Measurements from ENCODE around the gene ARFRP1.

Gene ARFRP1

DNA sequence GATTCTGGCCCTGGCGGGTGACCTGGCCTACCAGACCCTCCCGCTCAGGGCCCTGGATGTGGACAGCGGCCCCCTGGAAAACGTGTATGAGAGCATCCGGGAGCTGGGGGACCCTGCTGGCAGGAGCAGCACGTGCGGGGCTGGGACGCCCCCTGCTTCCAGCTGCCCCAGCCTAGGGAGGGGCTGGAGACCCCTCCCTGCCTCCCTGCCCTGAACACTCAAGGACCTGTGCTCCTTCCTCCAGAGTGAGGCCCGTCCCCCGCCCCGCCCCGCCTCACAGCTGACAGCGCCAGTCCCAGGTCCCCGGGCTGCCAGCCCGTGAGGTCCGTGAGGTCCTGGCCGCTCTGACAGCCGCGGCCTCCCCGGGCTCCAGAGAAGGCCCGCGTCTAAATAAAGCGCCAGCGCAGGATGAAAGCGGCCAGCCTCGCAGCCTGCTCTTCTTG is 30.9 kb upstream of the ARFRP1 start:
- Histone ChIP-seq H4K20me1 (ENCODE audit: low read depth, low read length) (no peaks in the 10 kb centered on the region), H3F3A (ENCODE audit: insufficient read depth) (peaks cover 24% of the 10 kb centered on the region), H3K4me2 (ENCODE audit: low read depth, low read length, poor library complexity, severe bottlenecking) (peak overlapping the region; percentile 89), H3K9ac (ENCODE audit: low read length) (peak overlapping the region; percentile 77), H2AFZ (ENCODE audit: low read depth, low read length, severe bottlenecking) (no peak overlapping the region), H3K4me3 (ENCODE audit: insufficient read depth, low read length, poor library complexity, severe bottlenecking) (peak overlapping the region; percentile 55), H3K9me2 (replicated peaks; ENCODE audit: insufficient read depth, low read length) (no peaks in the 10 kb centered on the region), H3K27me3 (ENCODE audit: low read length) (no peaks in the 10 kb centered on the region), H3K27ac (ENCODE audit: low read depth, low read length) (peak overlapping the region; percentile 87), H3K9me3 (ENCODE audit: insufficient read depth, low read length) (no peaks in the 10 kb centered on the region), H3K36me3 (ENCODE audit: low read length) (no peaks in the 10 kb centered on the region), H3K79me2 (ENCODE audit: insufficient read depth, low read length) (no peaks in the 10 kb centered on the region)
- TF ChIP-seq, protein P1, sequence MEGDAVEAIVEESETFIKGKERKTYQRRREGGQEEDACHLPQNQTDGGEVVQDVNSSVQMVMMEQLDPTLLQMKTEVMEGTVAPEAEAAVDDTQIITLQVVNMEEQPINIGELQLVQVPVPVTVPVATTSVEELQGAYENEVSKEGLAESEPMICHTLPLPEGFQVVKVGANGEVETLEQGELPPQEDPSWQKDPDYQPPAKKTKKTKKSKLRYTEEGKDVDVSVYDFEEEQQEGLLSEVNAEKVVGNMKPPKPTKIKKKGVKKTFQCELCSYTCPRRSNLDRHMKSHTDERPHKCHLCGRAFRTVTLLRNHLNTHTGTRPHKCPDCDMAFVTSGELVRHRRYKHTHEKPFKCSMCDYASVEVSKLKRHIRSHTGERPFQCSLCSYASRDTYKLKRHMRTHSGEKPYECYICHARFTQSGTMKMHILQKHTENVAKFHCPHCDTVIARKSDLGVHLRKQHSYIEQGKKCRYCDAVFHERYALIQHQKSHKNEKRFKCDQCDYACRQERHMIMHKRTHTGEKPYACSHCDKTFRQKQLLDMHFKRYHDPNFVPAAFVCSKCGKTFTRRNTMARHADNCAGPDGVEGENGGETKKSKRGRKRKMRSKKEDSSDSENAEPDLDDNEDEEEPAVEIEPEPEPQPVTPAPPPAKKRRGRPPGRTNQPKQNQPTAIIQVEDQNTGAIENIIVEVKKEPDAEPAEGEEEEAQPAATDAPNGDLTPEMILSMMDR (IDR thresholded peaks at IDR 0.05; ENCODE audit: insufficient read depth, low read length, poor library complexity, severe bottlenecking): no peak
- TF ChIP-seq EZH2phosphoT487 (conservative IDR thresholded peaks at IDR 0.05; ENCODE audit: low read length): no peak

DNA sequence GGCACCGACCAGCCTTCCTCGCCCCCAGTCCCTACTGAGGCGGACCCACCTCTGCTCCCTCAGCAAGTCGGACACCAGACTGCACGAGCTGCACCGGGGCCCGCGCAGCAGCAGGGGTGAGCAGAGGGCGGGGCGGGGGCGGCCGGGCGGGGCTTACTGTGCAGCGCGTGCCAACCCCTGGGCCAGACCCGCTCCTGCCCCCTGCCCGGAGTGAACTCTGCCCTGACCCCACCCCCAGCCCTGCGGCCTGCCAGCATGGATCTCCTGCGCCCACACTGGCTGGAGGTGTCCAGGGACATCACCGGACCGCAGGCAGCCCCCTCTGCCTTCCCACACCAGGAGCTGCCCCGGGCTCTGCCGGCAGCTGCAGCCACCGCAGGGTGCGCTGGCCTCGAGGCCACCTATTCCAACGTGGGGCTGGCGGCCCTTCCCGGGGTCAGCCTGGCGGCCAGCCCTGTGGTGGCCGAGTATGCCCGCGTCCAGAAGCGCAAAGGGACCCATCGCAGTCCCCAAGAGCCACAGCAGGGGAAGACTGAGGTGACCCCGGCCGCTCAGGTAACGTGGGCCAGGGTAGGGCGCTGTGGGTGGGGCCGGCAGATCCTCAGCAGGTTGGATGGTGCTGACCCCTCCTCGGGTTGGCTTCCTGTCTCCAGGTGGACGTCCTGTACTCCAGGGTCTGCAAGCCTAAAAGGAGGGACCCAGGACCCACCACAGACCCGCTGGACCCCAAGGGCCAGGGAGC is 30.3 kb upstream of the ARFRP1 start:
- Histone ChIP-seq H4K20me1 (ENCODE audit: low read depth, low read length) (no peaks in the 10 kb centered on the region), H3K4me3 (ENCODE audit: insufficient read depth, low read length, poor library complexity, severe bottlenecking) (peak overlapping the region; percentile 55), H3K9me2 (replicated peaks; ENCODE audit: insufficient read depth, low read length) (no peaks in the 10 kb centered on the region), H2AFZ (ENCODE audit: low read depth, low read length, severe bottlenecking) (no peak overlapping the region), H3K36me3 (ENCODE audit: low read length) (no peaks in the 10 kb centered on the region), H3K9me3 (ENCODE audit: insufficient read depth, low read length) (no peaks in the 10 kb centered on the region), H3F3A (ENCODE audit: insufficient read depth) (peaks cover 18% of the 10 kb centered on the region), H3K27me3 (ENCODE audit: low read length) (no peaks in the 10 kb centered on the region), H3K9ac (ENCODE audit: low read length) (peak overlapping the region; percentile 77), H3K79me2 (ENCODE audit: insufficient read depth, low read length) (no peaks in the 10 kb centered on the region), H3K4me2 (ENCODE audit: low read depth, low read length, poor library complexity, severe bottlenecking) (peak overlapping the region; percentile 89), H3K27ac (ENCODE audit: low read depth, low read length) (peak overlapping the region; percentile 97)
- TF ChIP-seq, protein P1 (IDR thresholded peaks at IDR 0.05; ENCODE audit: insufficient read depth, low read length, poor library complexity, severe bottlenecking): no peak
- TF ChIP-seq EZH2phosphoT487 (conservative IDR thresholded peaks at IDR 0.05; ENCODE audit: low read length): no peak

DNA sequence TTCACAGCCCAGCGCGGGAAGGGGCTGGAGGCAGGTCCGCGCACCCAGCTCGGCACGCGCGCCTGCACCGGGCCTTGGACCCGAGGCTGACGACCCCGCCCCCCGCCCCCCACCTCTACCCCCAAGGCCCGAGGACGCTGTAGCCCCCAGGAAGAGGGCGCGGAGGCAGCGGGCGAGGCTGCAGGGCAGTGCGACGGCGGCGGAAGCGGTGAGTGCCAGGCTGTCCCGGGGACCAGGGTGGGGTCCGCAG is 29.8 kb upstream of the ARFRP1 start:
- Histone ChIP-seq H3F3A (ENCODE audit: insufficient read depth) (peaks cover 17% of the 10 kb centered on the region), H3K9me2 (replicated peaks; ENCODE audit: insufficient read depth, low read length) (no peaks in the 10 kb centered on the region), H3K27ac (ENCODE audit: low read depth, low read length) (peak overlapping the region; percentile 97), H3K27me3 (ENCODE audit: low read length) (no peaks in the 10 kb centered on the region), H4K20me1 (ENCODE audit: low read depth, low read length) (no peaks in the 10 kb centered on the region), H3K79me2 (ENCODE audit: insufficient read depth, low read length) (no peaks in the 10 kb centered on the region), H2AFZ (ENCODE audit: low read depth, low read length, severe bottlenecking) (no peak overlapping the region), H3K9me3 (ENCODE audit: insufficient read depth, low read length) (no peaks in the 10 kb centered on the region), H3K4me2 (ENCODE audit: low read depth, low read length, poor library complexity, severe bottlenecking) (peak overlapping the region; percentile 89), H3K36me3 (ENCODE audit: low read length) (no peaks in the 10 kb centered on the region), H3K9ac (ENCODE audit: low read length) (peak overlapping the region; percentile 77), H3K4me3 (ENCODE audit: insufficient read depth, low read length, poor library complexity, severe bottlenecking) (peak overlapping the region; percentile 55)
- TF ChIP-seq EZH2phosphoT487 (conservative IDR thresholded peaks at IDR 0.05; ENCODE audit: low read length): no peak
- TF ChIP-seq, protein P1 (IDR thresholded peaks at IDR 0.05; ENCODE audit: insufficient read depth, low read length, poor library complexity, severe bottlenecking): no peak
